HepG2 (cell line): ENCODE data around the gene LASP1. TPM values are rescaled to one million over a fixed set of nuclear protein-coding genes. Genes with fewer than 3 reads are reported as not detected.
A peak's percentile ranks its signal among the peaks of the same experiment; 100 is the strongest.

Source experiments
- ATAC-seq: fragments of 200-7000 bp; cut with Tn5 transposase; 3 replicates; pipeline ENCODE4 v1.9.1; 2020; ENCODE audit warnings: mild to moderate bottlenecking, moderate library complexity
- BruUV-seq: library from RNA; stranded (reverse); fragments of 400-500 nt; replicated peaks from 2 replicates; lab custom pipeline; 2021; lab: Mats Ljungman, UMichigan
- CTCF ChIA-PET: fragments of 300-600 bp; formaldehyde crosslinking; extraction: SDS; loops from one replicate; lab custom pipeline; 2021; ENCODE audit warnings: low total read pairs, inconsistent platforms, low intra/inter-chr PET ratio; lab: Yijun Ruan, JAX
- POLR2A ChIA-PET: fragments of 350-600 bp; sonication (Branson Sonifier 250); formaldehyde crosslinking; loops from one replicate; lab custom pipeline; 2020; ENCODE audit warnings: antibody characterized with exemption, inconsistent platforms; lab: Yijun Ruan, JAX
- DNase-seq: peaks from one replicate; pipeline ENCODE4 v3.0.0-alpha.2; 2015; ENCODE audit warnings: low spot score
- FAIRE-seq: peaks from 3 replicates; lab custom pipeline; 2011; peaks lifted over from hg19 to GRCh38; lab: Jason Lieb, UNC
- H2AFZ ChIP-seq: one replicate; pipeline ENCODE4 v1.6.1; 2011; ENCODE audit warnings: low read length, inconsistent platforms
- H3K27ac ChIP-seq: fragments of 300-600 bp; 3 replicates; pipeline ENCODE4 v1.8.0; 2011; ENCODE audit warnings: mixed run types, mild to moderate bottlenecking, mixed read lengths, low read length, inconsistent platforms; ENCODE audit not compliant: insufficient read depth; ENCODE audit errors: extremely low read length
- H3K27me3 ChIP-seq, 2 experiments: fragments of 200-600 bp in 1 of 2; 2 replicates in 1 of 2; 3 replicates in 1 of 2; pipeline versions ENCODE4 v1.6.0 to v1.8.0; 2011; ENCODE audit warnings: low read length in 2 of 2, mild to moderate bottlenecking in 2 of 2, moderate library complexity in 2 of 2, inconsistent platforms in 1 of 2; ENCODE audit not compliant: insufficient read depth in 2 of 2, control insufficient read depth in 1 of 2
- H3K36me3 ChIP-seq, 2 experiments: fragments of 200-600 bp in 1 of 2; replicated peaks in 1 of 2; 2 replicates in 1 of 2; 3 replicates in 1 of 2; pipeline versions ENCODE4 v1.5.1 to v1.8.0; 2011; ENCODE audit warnings: low read length in 2 of 2, inconsistent platforms in 1 of 2; ENCODE audit not compliant: insufficient read depth in 2 of 2, control insufficient read depth in 1 of 2
- H3K4me1 ChIP-seq: 2 replicates; pipeline ENCODE4 v1.5.1; 2012; ENCODE audit warnings: low read length, inconsistent platforms; ENCODE audit not compliant: insufficient read depth
- H3K4me2 ChIP-seq: 2 replicates; pipeline ENCODE4 v1.6.0; 2011; ENCODE audit warnings: low read depth, low read length, inconsistent platforms
- H3K4me3 ChIP-seq, 3 experiments: fragments of 200-600 bp in 1 of 3; sonication (generic), shearing (Covaris generic) in 1 of 3; replicated peaks in 1 of 3; 2 replicates each; pipeline ENCODE4 v1.5.1; 2011 to 2016; ENCODE audit warnings: low read length in 3 of 3, inconsistent platforms in 2 of 3, low read depth in 2 of 3, mild to moderate bottlenecking in 2 of 3, control low read depth in 1 of 3, mixed read lengths in 1 of 3; ENCODE audit not compliant: insufficient read depth in 1 of 3
- H3K79me2 ChIP-seq: one replicate; pipeline ENCODE4 v1.6.1; 2011; ENCODE audit warnings: low read length, inconsistent platforms; ENCODE audit not compliant: insufficient read depth
- H3K9ac ChIP-seq: 2 replicates; pipeline ENCODE4 v1.6.0; 2011; ENCODE audit warnings: mild to moderate bottlenecking, low read depth, low read length, inconsistent platforms; ENCODE audit not compliant: insufficient read depth
- H3K9me3 ChIP-seq: 2 replicates; pipeline ENCODE4 v1.5.1; 2012; ENCODE audit warnings: mild to moderate bottlenecking, low read length
- H4K20me1 ChIP-seq: 2 replicates; pipeline ENCODE4 v1.6.0; 2011; ENCODE audit warnings: inconsistent platforms, mild to moderate bottlenecking, low read length, moderate library complexity; ENCODE audit not compliant: insufficient read depth
- PCBP1 ChIP-seq: fragments of 200-400 bp; formaldehyde crosslinking; IDR thresholded peaks from 2 replicates; pipeline ENCODE4 v1.6.1; 2017; ENCODE audit warnings: mild to moderate bottlenecking, low read depth, low read length, borderline replicate concordance
- WGBS: methylation state at CpG from one replicate; pipeline ENCODE4 v1.1.6; 2017; ENCODE audit warnings: low lambda C conversion rate; 5-methylcytosine and 5-hydroxymethylcytosine counted together
- in situ Hi-C: cut with HindIII; loops from 2 replicates; pipeline ENCODE4 v1.10.0; 2017; ENCODE audit warnings: low pct_unique_long_range_greater_than_20kb; ENCODE audit not compliant: extremely low pct_ligation_motif_present
- intact Hi-C: fragments of 100-400 bp; cut with micrococcal nuclease; formaldehyde crosslinking; loops from one replicate; pipeline ENCODE4 v1.10.0; 2022; ENCODE audit not compliant: unreplicated experiment
- polyA plus RNA-seq, 8 experiments: library from polyadenylated mRNA; depleted of rRNA in 3 of 8; stranded (reverse) in 7 of 8; unstranded in 1 of 8; fragments of >200 nt; fragmentation: Illumina TruSeq in 4 of 8; extraction: Trizol in 4 of 8; gene quantifications; 2 replicates each; pipeline versions ENCODE4 v1.2.1 to v1.2.3, GENCODE V29; 2011 to 2016; ENCODE audit warnings: low read depth in 4 of 8, missing spikeins in 1 of 8, mixed read lengths in 1 of 8; ENCODE audit not compliant: insufficient read depth in 1 of 8
- total RNA-seq, 5 experiments: library from RNA; depleted of rRNA; stranded (reverse); fragments of >200 nt; fragmentation: Illumina TruSeq; extraction: Trizol; gene quantifications; 2 replicates each; pipeline ENCODE4 v1.2.3, GENCODE V29; 2016; ENCODE audit warnings: low read depth in 1 of 5
- TF ChIP-seq, protein P1 (sequence below): sonication (generic); formaldehyde crosslinking; IDR thresholded peaks from 2 replicates; pipeline ENCODE4 v1.4.0; 2020; ENCODE audit warnings: missing genetic modification reagents, borderline replicate concordance

Gene LASP1
- total and polyA plus RNA-seq, 2 of the 13 experiments (the other 11 are each of a cell fraction or from before 2014, with no cell fraction given) = 70.1 to 97.0 TPM

DNA sequence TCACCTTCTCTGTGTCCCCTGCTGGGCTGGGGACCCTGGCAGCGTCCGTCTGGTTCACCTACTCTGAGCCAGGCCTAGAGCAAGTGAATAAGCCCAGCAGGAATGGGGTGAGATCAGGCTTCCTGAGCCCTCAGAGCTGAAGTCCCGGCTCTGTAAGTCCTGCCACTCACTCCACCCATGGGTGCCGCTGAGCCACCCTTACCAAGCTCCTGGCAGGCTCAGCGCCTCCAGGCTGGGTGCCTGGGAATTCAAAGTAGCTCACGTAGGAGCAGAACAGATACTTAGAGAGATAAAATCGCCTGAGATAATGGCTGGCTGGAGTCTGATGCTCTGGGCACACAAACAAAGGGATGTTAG lies 45.8 kb downstream of the LASP1 start:
- peaks cover 50% of the 10 kb centered on the region for H3K4me1 ChIP-seq
- no peak overlapping the region for H2AFZ ChIP-seq
- no peaks in the 10 kb centered on the region for H3K79me2 ChIP-seq
- no peak overlapping the region for H3K4me3 ChIP-seq
- peaks cover 42 to 77% of the 10 kb centered on the region in 2 experiments for H3K36me3 ChIP-seq
- H3K4me2 ChIP-seq = peak overlapping the region; percentile 15; the same call in 1 of the 2 replicates
- CTCF ChIA-PET = interaction anchor here (1.3 kb wide), 1 partner anchor 44 kb away, joined by 3 read pairs; no protein-coding TSS in a partner anchor
- no peaks in the 10 kb centered on the region for H4K20me1 ChIP-seq
- ATAC-seq = peak; percentile 2; the same call in 1 of the 3 replicates
- in situ Hi-C loops = no loop called here
- no peak overlapping the region for H3K9ac ChIP-seq
- no peak for DNase-seq
- BruUV-seq = no TSS peak
- H3K27ac ChIP-seq = peak overlapping the region; percentile 62
- FAIRE-seq = no peak
- intact Hi-C loops = loop anchor here (1.0 to 10.0 kb wide), 3 partner anchors 30 to 239 kb away; partner anchors contain the start of genes LASP1 and PLXDC1
- TF ChIP-seq, protein P1, sequence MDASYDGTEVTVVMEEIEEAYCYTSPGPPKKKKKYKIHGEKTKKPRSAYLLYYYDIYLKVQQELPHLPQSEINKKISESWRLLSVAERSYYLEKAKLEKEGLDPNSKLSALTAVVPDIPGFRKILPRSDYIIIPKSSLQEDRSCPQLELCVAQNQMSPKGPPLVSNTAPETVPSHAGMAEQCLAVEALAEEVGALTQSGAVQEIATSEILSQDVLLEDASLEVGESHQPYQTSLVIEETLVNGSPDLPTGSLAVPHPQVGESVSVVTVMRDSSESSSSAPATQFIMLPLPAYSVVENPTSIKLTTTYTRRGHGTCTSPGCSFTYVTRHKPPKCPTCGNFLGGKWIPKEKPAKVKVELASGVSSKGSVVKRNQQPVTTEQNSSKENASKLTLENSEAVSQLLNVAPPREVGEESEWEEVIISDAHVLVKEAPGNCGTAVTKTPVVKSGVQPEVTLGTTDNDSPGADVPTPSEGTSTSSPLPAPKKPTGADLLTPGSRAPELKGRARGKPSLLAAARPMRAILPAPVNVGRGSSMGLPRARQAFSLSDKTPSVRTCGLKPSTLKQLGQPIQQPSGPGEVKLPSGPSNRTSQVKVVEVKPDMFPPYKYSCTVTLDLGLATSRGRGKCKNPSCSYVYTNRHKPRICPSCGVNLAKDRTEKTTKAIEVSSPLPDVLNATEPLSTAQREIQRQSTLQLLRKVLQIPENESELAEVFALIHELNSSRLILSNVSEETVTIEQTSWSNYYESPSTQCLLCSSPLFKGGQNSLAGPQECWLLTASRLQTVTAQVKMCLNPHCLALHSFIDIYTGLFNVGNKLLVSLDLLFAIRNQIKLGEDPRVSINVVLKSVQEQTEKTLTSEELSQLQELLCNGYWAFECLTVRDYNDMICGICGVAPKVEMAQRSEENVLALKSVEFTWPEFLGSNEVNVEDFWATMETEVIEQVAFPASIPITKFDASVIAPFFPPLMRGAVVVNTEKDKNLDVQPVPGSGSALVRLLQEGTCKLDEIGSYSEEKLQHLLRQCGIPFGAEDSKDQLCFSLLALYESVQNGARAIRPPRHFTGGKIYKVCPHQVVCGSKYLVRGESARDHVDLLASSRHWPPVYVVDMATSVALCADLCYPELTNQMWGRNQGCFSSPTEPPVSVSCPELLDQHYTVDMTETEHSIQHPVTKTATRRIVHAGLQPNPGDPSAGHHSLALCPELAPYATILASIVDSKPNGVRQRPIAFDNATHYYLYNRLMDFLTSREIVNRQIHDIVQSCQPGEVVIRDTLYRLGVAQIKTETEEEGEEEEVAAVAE (CRISPR knock-in tag) = 0 out of 2 replicates have a peak, but pooled peaks have one; percentile 8
- TF ChIP-seq PCBP1 = no peak
- H3K27me3 ChIP-seq = no peaks in the 10 kb centered on the region
- no peaks in the 10 kb centered on the region for H3K9me3 ChIP-seq
- POLR2A ChIA-PET = interaction anchor here (0.9 to 5.4 kb wide), 15 partner anchors 7 to 546 kb away, joined by 3 to 112 read pairs (median 4); partner anchors contain the start of genes CDK12, LASP1, LASP1NB and PIP4K2B
- WGBS = 95% methylated on average over 7 of the region's 7 CpGs
